SW 1271 (cell line): ENCODE measurements around the gene PSMD3.
"Not testable (repeated sequence)": the region's sequence is repeated elsewhere in the genome, so short reads cannot be mapped to it uniquely, and the experiment has no call there.

Experiments used
- DNase-seq, 2 experiments: peaks; one replicate each; lab custom pipeline; 2025; lab: John Stamatoyannopoulos, UW

Gene PSMD3

DNA sequence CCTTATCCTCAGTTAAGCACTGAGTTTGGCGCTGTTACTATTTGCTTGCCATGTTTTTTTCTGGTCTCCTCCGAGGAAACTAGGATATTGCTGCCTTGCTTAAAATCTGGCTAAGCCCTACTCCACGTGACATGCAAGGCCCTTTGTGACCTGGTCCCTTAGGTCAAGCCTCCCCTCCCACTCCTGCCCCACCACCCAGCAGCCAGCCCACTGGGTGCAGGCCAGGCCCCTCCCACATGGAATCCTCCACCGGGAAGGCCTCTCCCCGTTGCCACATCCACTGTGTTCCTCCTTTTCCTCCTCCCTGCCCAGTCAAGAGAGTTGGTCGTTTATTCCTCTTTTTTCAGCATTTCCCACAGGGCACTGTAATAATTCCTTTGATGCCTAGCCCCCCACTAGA, 16.2 kb downstream of the PSMD3 start:
- no peak for DNase-seq

- no peak for DNase-seq
Measured at GRCh38 chr17:39997543-39997942, 16.9 kb downstream of the PSMD3 start.

- DNase-seq, result no peak
Measured at GRCh38 chr17:39999067-39999466, 18.5 kb downstream of the PSMD3 start.

- no peak for DNase-seq
Measured at GRCh38 chr17:40000161-40000560, 19.6 kb downstream of the PSMD3 start.

GRCh38 chr17:40001335-40001734, 20.7 kb downstream of the PSMD3 start:
- DNase-seq, result not testable (repeated sequence)

DNA sequence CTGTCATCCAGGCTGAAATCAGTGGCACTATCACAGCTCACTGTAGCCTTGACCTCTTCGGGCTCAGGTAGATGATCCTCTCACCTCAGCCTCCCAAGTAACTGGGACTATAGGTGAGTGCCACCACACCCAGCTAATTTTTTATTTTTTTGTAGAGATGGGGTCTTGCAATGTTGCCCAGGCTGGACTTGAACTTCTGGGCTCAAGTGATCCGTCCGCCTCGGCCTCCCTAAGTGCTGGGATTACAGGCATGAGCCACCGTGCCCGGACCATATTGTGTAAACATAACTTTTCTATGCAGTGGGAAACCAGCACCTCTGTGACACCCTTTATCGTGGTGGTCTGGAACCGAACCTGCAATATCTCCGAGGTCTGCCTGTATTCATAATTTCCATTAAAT, 23.5 kb downstream of the PSMD3 start:
- no peak for DNase-seq

- no peak for DNase-seq
Measured at GRCh38 chr17:40004712-40005111, 24.1 kb downstream of the PSMD3 start.

DNA sequence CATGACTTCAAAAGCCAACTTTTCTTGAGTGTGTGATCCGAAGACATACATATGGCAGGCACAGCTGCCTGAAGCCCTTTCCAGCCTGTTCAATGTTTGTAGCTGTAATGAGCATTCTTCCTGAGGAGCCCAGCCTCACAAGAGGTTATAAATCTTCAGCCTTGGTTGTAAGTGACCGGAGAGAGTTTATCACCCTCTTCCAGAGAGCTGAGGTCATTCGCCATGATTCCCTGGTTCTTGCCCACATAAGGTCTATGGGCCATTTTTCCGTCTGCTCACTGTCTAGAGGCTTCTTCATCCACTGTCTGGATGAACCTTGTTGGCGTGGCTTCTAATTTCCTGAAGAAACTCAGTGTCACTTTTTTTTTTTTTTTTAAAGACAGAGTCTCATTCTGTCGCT, 24.9 kb downstream of the PSMD3 start:
- no peak for DNase-seq

DNA sequence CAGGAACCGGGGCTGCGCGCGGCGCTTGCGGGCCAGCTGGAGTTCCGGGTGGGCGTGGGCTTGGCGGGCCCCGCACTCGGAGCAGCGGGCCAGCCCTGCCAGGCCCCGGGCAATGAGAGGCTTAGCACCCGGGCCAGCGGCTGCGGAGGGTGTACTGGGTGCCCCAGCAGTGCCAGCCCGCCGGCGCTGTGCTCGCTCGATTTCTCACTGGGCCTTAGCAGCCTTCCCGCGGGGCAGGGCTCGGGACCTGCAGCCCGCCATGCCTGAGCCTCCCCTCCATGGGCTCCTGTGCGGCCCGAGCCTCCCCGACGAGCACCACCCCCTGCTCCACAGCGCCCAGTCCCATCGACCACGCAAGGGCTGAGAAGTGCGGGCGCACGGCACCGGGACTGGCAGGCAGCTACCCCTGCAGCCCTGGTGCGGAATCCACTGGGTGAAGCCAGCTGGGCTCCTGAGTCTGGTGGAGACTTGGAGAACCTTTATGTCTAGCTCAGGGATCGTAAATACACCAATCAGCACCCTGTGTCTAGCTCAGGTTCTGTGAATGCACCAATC, 30.4 kb downstream of the PSMD3 start:
- not testable (repeated sequence) for DNase-seq

GRCh38 chr17:40012017-40012647, 31.5 kb downstream of the PSMD3 start:
- not testable (repeated sequence) for DNase-seq

GRCh38 chr17:40014375-40014980, 33.9 kb downstream of the PSMD3 start:
- no peak for DNase-seq

- no peak for DNase-seq
Measured at GRCh38 chr17:40015005-40015997, 34.7 kb downstream of the PSMD3 start, which contains the start of gene CSF3. Gene CSF3 (plus strand): TSS chr17:40015440. CDS start chr17:40015475, 35 bp downstream.

GRCh38 chr17:40015998-40016985, 35.7 kb downstream of the PSMD3 start:
- no peak for DNase-seq

DNA sequence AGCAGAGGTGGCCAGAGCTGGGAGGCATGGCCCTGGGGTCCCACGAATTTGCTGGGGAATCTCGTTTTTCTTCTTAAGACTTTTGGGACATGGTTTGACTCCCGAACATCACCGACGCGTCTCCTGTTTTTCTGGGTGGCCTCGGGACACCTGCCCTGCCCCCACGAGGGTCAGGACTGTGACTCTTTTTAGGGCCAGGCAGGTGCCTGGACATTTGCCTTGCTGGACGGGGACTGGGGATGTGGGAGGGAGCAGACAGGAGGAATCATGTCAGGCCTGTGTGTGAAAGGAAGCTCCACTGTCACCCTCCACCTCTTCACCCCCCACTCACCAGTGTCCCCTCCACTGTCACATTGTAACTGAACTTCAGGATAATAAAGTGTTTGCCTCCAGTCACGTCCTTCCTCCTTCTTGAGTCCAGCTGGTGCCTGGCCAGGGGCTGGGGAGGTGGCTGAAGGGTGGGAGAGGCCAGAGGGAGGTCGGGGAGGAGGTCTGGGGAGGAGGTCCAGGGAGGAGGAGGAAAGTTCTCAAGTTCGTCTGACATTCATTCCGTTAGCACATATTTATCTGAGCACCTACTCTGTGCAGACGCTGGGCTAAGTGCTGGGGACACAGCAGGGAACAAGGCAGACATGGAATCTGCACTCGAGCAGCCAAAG, 36.9 kb downstream of the PSMD3 start:
- no peak for DNase-seq

- no peak for DNase-seq
Measured at GRCh38 chr17:40018211-40019121, 37.9 kb downstream of the PSMD3 start.

- DNase-seq, result no peak
Measured at GRCh38 chr17:40019140-40019991, 38.8 kb downstream of the PSMD3 start.

DNA sequence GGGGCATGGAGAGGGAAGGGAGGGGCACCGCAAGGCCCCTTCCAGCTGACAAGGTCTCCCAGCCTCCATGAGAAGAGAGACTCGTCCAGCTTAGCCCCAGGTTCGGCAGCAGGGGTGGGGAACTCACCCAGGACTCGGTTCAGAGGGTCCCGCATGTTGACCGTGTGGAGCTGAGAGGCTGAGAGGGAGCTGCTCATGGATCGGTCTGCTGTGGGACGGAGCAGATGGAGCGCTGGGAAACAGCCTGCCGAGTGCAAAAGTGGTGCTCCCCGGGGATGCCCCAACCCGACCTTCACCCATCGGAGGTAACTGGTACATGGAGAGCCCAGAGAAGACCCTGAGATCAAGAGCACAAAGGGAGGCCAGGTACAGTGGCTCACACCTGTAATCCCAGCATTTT, 39.5 kb downstream of the PSMD3 start:
- DNase-seq, result no peak

DNA sequence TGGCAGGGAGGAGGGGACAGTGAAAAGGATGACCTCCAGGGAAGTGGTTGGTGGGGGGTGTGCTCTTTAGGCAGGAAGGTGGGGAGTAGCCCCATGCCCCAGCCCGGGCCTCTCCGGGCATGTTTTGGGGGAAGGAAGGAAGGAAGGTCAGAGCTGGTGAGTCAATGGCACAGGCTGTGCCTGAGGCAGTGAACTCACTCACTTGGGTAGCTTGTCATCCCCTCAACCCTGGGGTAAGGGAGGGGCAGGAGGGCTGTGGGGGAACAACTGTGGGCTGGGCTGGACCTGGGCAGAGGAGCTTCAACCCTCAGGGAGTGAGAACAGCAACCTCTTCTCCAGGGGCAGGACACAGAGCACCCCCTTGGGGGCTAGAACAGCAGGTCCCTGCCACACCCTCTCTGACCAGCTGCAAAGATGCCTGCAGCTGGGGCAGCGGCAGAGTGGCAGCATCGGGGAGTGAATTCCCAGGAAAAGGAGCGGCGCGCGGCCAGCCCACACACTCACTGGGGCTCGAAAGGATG, 40.9 kb downstream of the PSMD3 start:
- DNase-seq, result peak; percentile 67 to 75
